CD14-positive monocyte (primary cell): ENCODE measurements around the gene RPLP1. TPM values are rescaled to one million over a fixed set of nuclear protein-coding genes. Genes with fewer than 3 reads are reported as not detected.

ENCODE experiments used
- DNase-seq, 3 donors: peaks; one replicate each; pipeline ENCODE4 v3.0.0-alpha.2; 2011 to 2022
- H2AFZ ChIP-seq: 2 replicates; pipeline ENCODE4 v1.6.0; 2012; ENCODE audit warnings: mild to moderate bottlenecking, low read depth, low read length, inconsistent platforms; ENCODE audit not compliant: insufficient read depth, poor library complexity, severe bottlenecking
- H3K27ac ChIP-seq, 2 donors: 1 replicate in 1 of 2; 2 replicates in 1 of 2; pipeline ENCODE4 v1.5.1; 2012 to 2013; ENCODE audit warnings: low read length in 2 of 2, control low read depth in 1 of 2, inconsistent platforms in 1 of 2, low read depth in 1 of 2, mild to moderate bottlenecking in 1 of 2
- H3K27me3 ChIP-seq, 2 donors: one replicate each; pipeline versions ENCODE4 v1.6.0 to v1.6.1; 2011 to 2013; ENCODE audit warnings: low read length in 2 of 2; ENCODE audit not compliant: control insufficient read depth in 2 of 2, insufficient read depth in 2 of 2
- H3K36me3 ChIP-seq, 2 donors: replicated peaks in 1 of 2; 1 replicate in 1 of 2; 2 replicates in 1 of 2; pipeline versions ENCODE4 v1.5.1 to v1.6.1; 2012 to 2013; ENCODE audit warnings: low read length in 2 of 2, control low read depth in 1 of 2, inconsistent platforms in 1 of 2, mild to moderate bottlenecking in 1 of 2; ENCODE audit not compliant: insufficient read depth in 2 of 2, control insufficient read depth in 1 of 2
- H3K4me1 ChIP-seq, 2 donors: 1 replicate in 1 of 2; 2 replicates in 1 of 2; pipeline versions ENCODE4 v1.5.1 to v1.6.1; 2012 to 2013; ENCODE audit warnings: low read length in 2 of 2, control low read depth in 1 of 2, inconsistent platforms in 1 of 2, mild to moderate bottlenecking in 1 of 2, moderate library complexity in 1 of 2; ENCODE audit not compliant: insufficient read depth in 2 of 2, control insufficient read depth in 1 of 2
- H3K4me2 ChIP-seq: replicated peaks from 2 replicates; pipeline ENCODE3; 2012; ENCODE audit warnings: low read length, moderate library complexity, mild to moderate bottlenecking; ENCODE audit not compliant: poor library complexity, severe bottlenecking; ENCODE audit errors: extremely low read depth
- H3K4me3 ChIP-seq, 3 experiments: fragments of 200-600 bp in 1 of 3; sonication (generic) in 1 of 3; replicated peaks in 1 of 3; 1 replicate in 2 of 3; 2 replicates in 1 of 3; pipeline ENCODE4 v1.5.1; 2011 to 2013; ENCODE audit warnings: low read length in 3 of 3, mild to moderate bottlenecking in 3 of 3, control low read depth in 2 of 3, low read depth in 2 of 3, inconsistent platforms in 1 of 3, moderate library complexity in 1 of 3
- H3K79me2 ChIP-seq: 2 replicates; pipeline ENCODE4 v1.6.0; 2012; ENCODE audit warnings: mild to moderate bottlenecking, control low read depth, inconsistent platforms, low read length, moderate library complexity; ENCODE audit not compliant: insufficient read depth
- H3K9ac ChIP-seq: 2 replicates; pipeline ENCODE4 v1.6.0; 2017; ENCODE audit warnings: low read length, mild to moderate bottlenecking; ENCODE audit not compliant: insufficient read depth, poor library complexity, severe bottlenecking
- H3K9me3 ChIP-seq, 2 donors: replicated peaks in 1 of 2; 1 replicate in 1 of 2; 2 replicates in 1 of 2; pipeline versions ENCODE4 v1.5.1 to v1.6.1; 2012 to 2013; ENCODE audit warnings: low read length in 2 of 2, control low read depth in 1 of 2; ENCODE audit not compliant: control insufficient read depth in 1 of 2, insufficient read depth in 1 of 2
- H4K20me1 ChIP-seq: 2 replicates; pipeline ENCODE4 v1.6.0; 2012; ENCODE audit warnings: mild to moderate bottlenecking, low read length, control low read depth, moderate library complexity; ENCODE audit not compliant: insufficient read depth
- H3K27ac Mint-ChIP-seq, 7 donors: one replicate each; pipeline ENCODE4 v1.8.0; 2020; ENCODE audit warnings: mild to moderate bottlenecking in 7 of 7, mixed read lengths in 7 of 7, moderate library complexity in 6 of 7, inconsistent platforms in 2 of 7
- H3K27me3 Mint-ChIP-seq, 3 donors: one replicate each; pipeline ENCODE4 v1.8.0; 2021 to 2022; ENCODE audit warnings: low read depth in 3 of 3, mild to moderate bottlenecking in 3 of 3, mixed read lengths in 3 of 3, moderate library complexity in 3 of 3, inconsistent platforms in 1 of 3
- H3K36me3 Mint-ChIP-seq, 2 donors: one replicate each; pipeline ENCODE4 v1.8.0; 2020; ENCODE audit warnings: mixed read lengths in 2 of 2, inconsistent platforms in 1 of 2, mild to moderate bottlenecking in 1 of 2
- H3K4me1 Mint-ChIP-seq: one replicate; pipeline ENCODE4 v1.8.0; 2020; ENCODE audit warnings: mild to moderate bottlenecking, mixed read lengths
- H3K4me3 Mint-ChIP-seq, 2 donors: one replicate each; pipeline ENCODE4 v1.8.0; 2020; ENCODE audit warnings: mild to moderate bottlenecking in 2 of 2, mixed read lengths in 2 of 2, moderate library complexity in 1 of 2
- H3K9me3 Mint-ChIP-seq, 7 donors: one replicate each; pipeline ENCODE4 v1.8.0; 2020 to 2022; ENCODE audit warnings: mixed read lengths in 7 of 7, mild to moderate bottlenecking in 6 of 7, moderate library complexity in 6 of 7, inconsistent platforms in 2 of 7
- WGBS: methylation state at CpG from one replicate; pipeline ENCODE4 v1.1.5; 2013; ENCODE audit warnings: missing lambda C conversion rate; ENCODE audit not compliant: insufficient coverage; 5-methylcytosine and 5-hydroxymethylcytosine counted together
- intact Hi-C, 2 donors: fragments of 100-400 bp; cut with micrococcal nuclease; formaldehyde crosslinking; loops; one replicate each; pipeline versions ENCODE4 v1.15.0 to v1.15.1; 2023
- polyA plus RNA-seq, 3 donors: library from polyadenylated mRNA; depleted of rRNA in 1 of 3; unstranded in 2 of 3; stranded (reverse) in 1 of 3; fragments of 300-500 nt in 2 of 3; fragments of >200 nt in 1 of 3; fragmentation: Illumina TruSeq in 2 of 3; gene quantifications; 1 replicate in 2 of 3; 2 replicates in 1 of 3; pipeline ENCODE4 v1.2.3, GENCODE V29; 2012 to 2021
- TF ChIP-seq, protein P1 (sequence below): fragments of 200-600 bp; IDR thresholded peaks from one replicate; pipeline ENCODE4 v1.8.0; 2022; ENCODE audit warnings: antibody characterized with exemption, mild to moderate bottlenecking

The RPLP1 gene
- polyA plus RNA-seq, 3 donors, result 1,140 to 1,235 (median 1,177) TPM

- no peak overlapping the region for H3K4me2 ChIP-seq
- WGBS, result 70% methylated on average over 3 of the region's 6 CpGs
Measured at GRCh38 chr15:69484837-69485236, 32.2 kb downstream of the RPLP1 start.

DNA sequence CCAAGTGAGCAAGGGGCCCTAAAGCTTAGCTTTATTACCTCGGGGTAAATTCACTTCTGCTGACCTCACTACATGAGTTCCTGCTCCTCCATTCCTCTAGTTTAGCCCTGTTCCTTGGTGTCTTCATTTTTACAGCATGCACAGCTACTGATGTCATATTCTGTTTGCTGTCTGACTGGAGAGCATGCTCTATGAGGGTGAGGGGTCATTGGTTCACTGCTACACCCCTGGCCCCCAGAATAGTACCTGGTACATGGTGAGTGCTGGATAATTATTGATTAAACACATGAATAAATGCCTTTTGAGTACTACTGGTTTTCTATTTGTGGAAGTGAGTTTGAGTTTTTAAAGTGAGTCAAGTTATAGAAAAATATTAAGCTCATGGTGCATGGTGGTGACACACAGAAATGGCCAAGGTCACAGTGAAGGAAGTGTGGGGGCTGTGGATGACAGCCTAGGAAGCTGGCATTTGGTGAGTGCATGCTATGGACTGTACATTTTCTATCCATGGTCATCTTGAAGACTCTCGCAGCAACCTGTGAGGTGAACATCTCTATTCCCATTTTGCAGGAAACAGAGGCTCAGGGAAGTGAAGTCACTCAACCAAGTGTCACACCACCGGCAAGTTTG, 34.0 kb downstream of the RPLP1 start:
- peaks cover 3 to 6% (median 4%) of the 10 kb centered on the region in 7 donors for H3K9me3 Mint-ChIP-seq
- Histone ChIP-seq H3K27me3 (no peaks in the 10 kb centered on the region), H3K79me2 (no peaks in the 10 kb centered on the region), H3K36me3 (no peaks in the 10 kb centered on the region), H3K4me1 (no peaks in the 10 kb centered on the region), H4K20me1 (no peaks in the 10 kb centered on the region), H3K27ac (no peak overlapping the region), H2AFZ (no peak overlapping the region), H3K4me3 (no peak overlapping the region), H3K9ac (no peak overlapping the region), H3K4me2 (no peak overlapping the region), H3K9me3 (peaks cover 0 to 5% of the 10 kb centered on the region in 2 donors)
- H3K4me3 Mint-ChIP-seq, result no peak overlapping the region
- TF ChIP-seq, protein P1, sequence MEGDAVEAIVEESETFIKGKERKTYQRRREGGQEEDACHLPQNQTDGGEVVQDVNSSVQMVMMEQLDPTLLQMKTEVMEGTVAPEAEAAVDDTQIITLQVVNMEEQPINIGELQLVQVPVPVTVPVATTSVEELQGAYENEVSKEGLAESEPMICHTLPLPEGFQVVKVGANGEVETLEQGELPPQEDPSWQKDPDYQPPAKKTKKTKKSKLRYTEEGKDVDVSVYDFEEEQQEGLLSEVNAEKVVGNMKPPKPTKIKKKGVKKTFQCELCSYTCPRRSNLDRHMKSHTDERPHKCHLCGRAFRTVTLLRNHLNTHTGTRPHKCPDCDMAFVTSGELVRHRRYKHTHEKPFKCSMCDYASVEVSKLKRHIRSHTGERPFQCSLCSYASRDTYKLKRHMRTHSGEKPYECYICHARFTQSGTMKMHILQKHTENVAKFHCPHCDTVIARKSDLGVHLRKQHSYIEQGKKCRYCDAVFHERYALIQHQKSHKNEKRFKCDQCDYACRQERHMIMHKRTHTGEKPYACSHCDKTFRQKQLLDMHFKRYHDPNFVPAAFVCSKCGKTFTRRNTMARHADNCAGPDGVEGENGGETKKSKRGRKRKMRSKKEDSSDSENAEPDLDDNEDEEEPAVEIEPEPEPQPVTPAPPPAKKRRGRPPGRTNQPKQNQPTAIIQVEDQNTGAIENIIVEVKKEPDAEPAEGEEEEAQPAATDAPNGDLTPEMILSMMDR, result no peak
- no peaks in the 10 kb centered on the region for H3K36me3 Mint-ChIP-seq
- peaks cover 0 to 5% (median 3%) of the 10 kb centered on the region in 3 donors for H3K27me3 Mint-ChIP-seq
- no peak overlapping the region for H3K27ac Mint-ChIP-seq
- 100% methylated on average over 3 of the region's 3 CpGs for WGBS
- peaks cover 3% of the 10 kb centered on the region for H3K4me1 Mint-ChIP-seq
- DNase-seq, result no peak
- intact Hi-C loops, result no loop called here

More at GRCh38 chr15:69484837-69485236, 32.2 kb downstream of the RPLP1 start:
- peaks cover 9% of the 10 kb centered on the region for H3K4me1 Mint-ChIP-seq
- intact Hi-C loops, result no loop called here
- peaks cover 0 to 5% (median 3%) of the 10 kb centered on the region in 3 donors for H3K27me3 Mint-ChIP-seq
- TF ChIP-seq, protein P1, result no peak
- peaks cover 2 to 7% of the 10 kb centered on the region in 2 donors for H3K9me3 ChIP-seq
- no peak overlapping the region for H3K4me3 ChIP-seq
- no peaks in the 10 kb centered on the region for H3K79me2 ChIP-seq
- no peaks in the 10 kb centered on the region for H3K36me3 Mint-ChIP-seq
- no peak overlapping the region for H3K9ac ChIP-seq
- peak overlapping the region in 1 of 2 donors; percentile 35 for H3K4me3 Mint-ChIP-seq
- H3K4me1 ChIP-seq, result no peaks in the 10 kb centered on the region
- peaks cover 2 to 8% (median 5%) of the 10 kb centered on the region in 7 donors for H3K9me3 Mint-ChIP-seq
- H3K27me3 ChIP-seq, result no peaks in the 10 kb centered on the region
- DNase-seq, result no peak
- no peaks in the 10 kb centered on the region for H4K20me1 ChIP-seq
- H3K36me3 ChIP-seq, result no peaks in the 10 kb centered on the region
- H2AFZ ChIP-seq, result no peak overlapping the region
- H3K27ac ChIP-seq, result no peak overlapping the region
- no peak overlapping the region for H3K27ac Mint-ChIP-seq
